Measurements from ENCODE around the gene LRRC58.

- TF ChIP-seq CTCF (IDR thresholded peaks at IDR 0.05) (no peak), POLR2A (IDR thresholded peaks at IDR 0.05) (no peak)
Measured at GRCh38 chr3:120281261-120281660, 67.9 kb downstream of the LRRC58 start.
